GM19372 (cell line): ENCODE data around the gene CHID1.

Experiments used
- ATAC-seq: cut with Tn5 transposase; IDR thresholded peaks from one replicate; pipeline ENCODE4 v1.9.1; 2021; ENCODE audit warnings: mild to moderate bottlenecking, low read depth, moderate library complexity; ENCODE audit not compliant: unreplicated experiment

The CHID1 gene

GRCh38 chr11:853682-854448 lies 56.7 kb downstream of the CHID1 start:
- ATAC-seq, result no peak

GRCh38 chr11:852762-853161 lies 57.8 kb downstream of the CHID1 start:
- ATAC-seq, result no peak

GRCh38 chr11:850775-851763 lies 59.5 kb downstream of the CHID1 start:
- no peak for ATAC-seq

- no peak for ATAC-seq
Observed at GRCh38 chr11:849951-850774, 60.4 kb downstream of the CHID1 start.

- ATAC-seq, result no peak
Observed at GRCh38 chr11:849104-849824, 61.3 kb downstream of the CHID1 start.

- no peak for ATAC-seq
Observed at GRCh38 chr11:848380-848931, 62.2 kb downstream of the CHID1 start.

- ATAC-seq, result no peak
Observed at GRCh38 chr11:847876-848275, 62.7 kb downstream of the CHID1 start.

GRCh38 chr11:846496-847098 lies 64.0 kb downstream of the CHID1 start:
- no peak for ATAC-seq

GRCh38 chr11:845872-846495 lies 64.6 kb downstream of the CHID1 start:
- ATAC-seq, result no peak

GRCh38 chr11:844693-845644 lies 65.6 kb downstream of the CHID1 start:
- no peak for ATAC-seq

- ATAC-seq, result no peak
Observed at GRCh38 chr11:843818-844692, 66.6 kb downstream of the CHID1 start.

- no peak for ATAC-seq
Observed at GRCh38 chr11:843086-843734, 67.4 kb downstream of the CHID1 start.

GRCh38 chr11:842370-843002 lies 68.1 kb downstream of the CHID1 start, which contains the start of the genes POLR2L and TSPAN4:
Gene POLR2L, minus strand, starts transcription at chr11:842529. Its CDS starts 21 bp downstream, at chr11:842508.
Gene TSPAN4, plus strand, starts transcription at chr11:842852. Its CDS starts 7,453 bp downstream, at chr11:850305.
- peak; percentile 63 for ATAC-seq

GRCh38 chr11:841981-842369 lies 68.6 kb downstream of the CHID1 start:
- ATAC-seq, result peak; percentile 31

- ATAC-seq, result no peak
Observed at GRCh38 chr11:839875-840617, 70.6 kb downstream of the CHID1 start.
